Measurements from ENCODE around the gene TMED6.
"Not testable (repeated sequence)": the region's sequence is repeated elsewhere in the genome, so short reads cannot be mapped to it uniquely, and the experiment has no call there.

The TMED6 gene

GRCh38 chr16:69351309-69352027, at the start of gene TMED6:
TSS of gene TMED6 (minus strand) at chr16:69351786. CDS start at chr16:69351753, 33 bp downstream.
- DNase-seq: no peak

- DNase-seq: peak; percentile 50
These were observed 47.8 kb upstream of the TMED6 start for GRCh38 chr16:69399361-69399760.

GRCh38 chr16:69397821-69398521, 46.4 kb upstream of the TMED6 start:
- peak; percentile 75 for DNase-seq

- DNase-seq: peak; percentile 95
These were observed 44.8 kb upstream of the TMED6 start for GRCh38 chr16:69396187-69397061.

- DNase-seq: no peak
These were observed 44.2 kb upstream of the TMED6 start for GRCh38 chr16:69395859-69396186.

GRCh38 chr16:69393898-69394849, 42.6 kb upstream of the TMED6 start:
- DNase-seq: no peak

- DNase-seq: peak; percentile 69
These were observed 35.0 kb upstream of the TMED6 start for GRCh38 chr16:69386596-69386995.

- DNase-seq: no peak
These were observed 33.4 kb upstream of the TMED6 start for GRCh38 chr16:69384974-69385373.

GRCh38 chr16:69382421-69382820, 30.8 kb upstream of the TMED6 start:
- no peak for DNase-seq

- no peak for DNase-seq
These were observed 29.6 kb upstream of the TMED6 start for GRCh38 chr16:69381231-69381630.

- no peak for DNase-seq
These were observed 27.2 kb upstream of the TMED6 start for GRCh38 chr16:69378760-69379159.

GRCh38 chr16:69378036-69378435, 26.4 kb upstream of the TMED6 start:
- DNase-seq: no peak

GRCh38 chr16:69376393-69377059, 24.9 kb upstream of the TMED6 start:
- DNase-seq: no peak

GRCh38 chr16:69373019-69373418, 21.4 kb upstream of the TMED6 start:
- DNase-seq: no peak

- DNase-seq: no peak
These were observed 20.0 kb upstream of the TMED6 start for GRCh38 chr16:69371564-69371963.

GRCh38 chr16:69368866-69369265, 17.3 kb upstream of the TMED6 start:
- no peak for DNase-seq

GRCh38 chr16:69367980-69368379, 16.4 kb upstream of the TMED6 start:
- no peak for DNase-seq

- DNase-seq: no peak
These were observed 14.8 kb upstream of the TMED6 start for GRCh38 chr16:69366431-69366830.

- DNase-seq: no peak
These were observed 14.3 kb upstream of the TMED6 start for GRCh38 chr16:69365901-69366300.

- DNase-seq: no peak
These were observed 12.5 kb upstream of the TMED6 start for GRCh38 chr16:69364088-69364487.

- DNase-seq: no peak
These were observed 11.7 kb upstream of the TMED6 start for GRCh38 chr16:69363281-69363717.

- not testable (repeated sequence) for DNase-seq
These were observed 8.5 kb upstream of the TMED6 start for GRCh38 chr16:69360070-69360469.

Data from fibroblast of skin of right quadriceps (primary cell).